ENCODE measurements around the gene IL1RL2.
A peak's percentile ranks its signal among the peaks of the same experiment; 100 is the strongest.

IL1RL2 gene

DNA sequence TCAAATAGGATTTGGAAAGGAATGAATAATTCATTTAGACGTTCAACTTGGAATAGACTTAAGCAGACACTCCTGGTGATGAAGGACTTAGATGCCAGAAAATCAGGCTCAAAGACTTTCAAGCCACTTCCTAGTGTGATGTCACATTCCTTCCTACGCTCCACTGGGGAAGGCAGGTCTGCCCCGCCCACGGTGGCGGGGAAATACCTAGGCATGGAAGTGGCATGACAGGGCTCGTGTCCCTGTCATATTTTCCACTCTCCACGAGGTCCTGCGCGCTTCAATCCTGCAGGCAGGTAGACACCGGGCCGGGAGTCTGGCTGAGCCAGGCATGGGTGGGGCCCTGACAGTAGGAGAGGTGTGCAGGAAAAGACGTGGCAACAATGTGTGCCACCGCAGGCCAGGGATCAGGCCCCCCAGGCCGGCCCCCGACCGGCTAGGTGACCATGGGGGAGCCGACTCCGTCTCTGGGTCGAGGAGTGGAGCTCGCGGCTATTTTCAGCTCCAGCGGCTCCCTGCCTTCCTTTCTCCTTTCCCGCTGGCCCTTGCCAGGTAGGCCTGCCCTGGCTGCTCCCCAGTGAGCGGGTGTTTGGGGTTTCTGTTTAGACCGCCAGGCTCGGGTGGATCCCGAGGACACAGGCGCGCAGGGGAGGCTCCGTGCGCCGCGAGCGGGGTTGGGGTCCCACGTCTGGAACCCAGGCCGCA is at the start of gene IL1RL2:
TSS of gene IL1RL2 (plus strand) at position 233 of the 705 bp plus-strand sequence. CDS start 845 bp downstream, outside the sequence.
- DNase-seq, result no peak

DNA sequence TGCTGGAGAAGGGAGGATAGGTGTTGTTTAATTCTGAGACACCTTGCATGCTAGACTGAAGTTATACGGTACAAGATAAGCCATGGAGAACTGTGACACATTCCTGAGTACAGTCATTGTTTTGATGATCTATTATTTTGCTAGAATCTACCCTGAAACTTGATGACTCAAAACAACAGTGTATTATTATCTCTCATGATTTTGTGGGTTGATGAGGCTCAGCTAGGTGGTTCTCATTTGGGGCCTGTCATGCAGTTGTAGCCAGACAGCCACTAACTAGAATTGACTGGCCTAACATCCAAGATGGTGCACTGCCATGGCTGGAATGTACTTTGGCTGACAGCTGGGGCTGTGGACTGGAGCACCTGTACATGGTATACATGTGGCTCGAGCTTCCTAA is 49.7 kb upstream of the IL1RL2 start:
- peak; percentile 81 for DNase-seq

DNA sequence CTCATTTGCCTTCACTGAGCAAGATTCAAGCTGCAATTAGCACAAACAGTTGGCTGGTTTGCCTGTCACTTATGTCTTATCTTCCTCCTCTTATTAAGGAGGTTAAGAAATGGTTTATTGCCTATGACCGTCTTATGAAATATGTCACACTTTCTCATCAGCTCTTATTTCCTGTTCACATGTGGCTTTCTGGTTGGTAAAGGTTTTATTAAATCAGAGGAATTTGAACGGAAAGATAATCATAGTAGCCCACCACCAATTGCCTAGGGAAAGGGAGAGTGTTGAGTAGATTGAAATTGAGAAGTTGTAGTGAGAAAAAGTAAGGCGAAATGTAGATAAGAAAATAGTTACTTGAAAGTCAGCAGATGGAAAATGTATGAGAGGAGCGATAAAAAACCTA is 48.5 kb upstream of the IL1RL2 start:
- DNase-seq, result peak; percentile 59

DNA sequence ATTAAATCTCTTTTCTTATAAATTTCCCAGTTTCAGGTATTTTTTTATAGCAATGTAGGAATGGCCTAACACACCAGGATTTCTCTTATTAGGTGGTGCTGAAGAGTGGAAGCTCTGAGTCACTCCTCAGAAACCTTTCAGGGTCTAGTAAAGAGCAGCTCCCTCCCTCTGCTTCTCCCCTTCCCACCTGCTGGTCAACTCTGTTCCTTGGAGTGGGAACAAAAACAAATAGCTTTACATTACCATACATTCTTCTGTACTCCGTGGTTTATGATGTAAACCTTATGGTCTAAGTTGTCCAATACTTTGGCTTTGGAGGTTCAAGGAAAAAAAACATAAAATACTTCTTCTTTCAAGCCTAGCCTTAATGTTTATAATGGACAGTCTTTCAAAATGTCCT is 47.0 kb upstream of the IL1RL2 start:
- DNase-seq, result no peak

DNA sequence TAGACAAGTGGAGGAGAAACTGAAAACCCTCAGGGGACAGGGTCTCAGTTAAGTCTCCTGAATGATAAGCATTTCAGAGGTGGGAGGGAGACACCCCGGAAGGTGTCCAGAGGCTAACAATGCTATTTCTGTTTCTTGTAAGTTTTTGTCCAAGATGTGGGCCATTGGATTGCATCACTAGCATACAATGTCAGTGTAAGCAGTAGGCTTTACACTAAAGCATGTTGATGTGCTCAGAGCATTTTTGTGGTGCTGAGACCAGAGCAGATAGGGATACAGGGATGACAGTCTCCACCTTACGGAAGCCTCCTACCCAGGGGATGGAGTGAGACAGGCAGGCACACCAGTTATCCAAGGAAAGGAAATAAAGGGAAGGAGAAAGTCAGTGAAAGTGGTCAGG is 46.4 kb upstream of the IL1RL2 start:
- DNase-seq, result no peak

DNA sequence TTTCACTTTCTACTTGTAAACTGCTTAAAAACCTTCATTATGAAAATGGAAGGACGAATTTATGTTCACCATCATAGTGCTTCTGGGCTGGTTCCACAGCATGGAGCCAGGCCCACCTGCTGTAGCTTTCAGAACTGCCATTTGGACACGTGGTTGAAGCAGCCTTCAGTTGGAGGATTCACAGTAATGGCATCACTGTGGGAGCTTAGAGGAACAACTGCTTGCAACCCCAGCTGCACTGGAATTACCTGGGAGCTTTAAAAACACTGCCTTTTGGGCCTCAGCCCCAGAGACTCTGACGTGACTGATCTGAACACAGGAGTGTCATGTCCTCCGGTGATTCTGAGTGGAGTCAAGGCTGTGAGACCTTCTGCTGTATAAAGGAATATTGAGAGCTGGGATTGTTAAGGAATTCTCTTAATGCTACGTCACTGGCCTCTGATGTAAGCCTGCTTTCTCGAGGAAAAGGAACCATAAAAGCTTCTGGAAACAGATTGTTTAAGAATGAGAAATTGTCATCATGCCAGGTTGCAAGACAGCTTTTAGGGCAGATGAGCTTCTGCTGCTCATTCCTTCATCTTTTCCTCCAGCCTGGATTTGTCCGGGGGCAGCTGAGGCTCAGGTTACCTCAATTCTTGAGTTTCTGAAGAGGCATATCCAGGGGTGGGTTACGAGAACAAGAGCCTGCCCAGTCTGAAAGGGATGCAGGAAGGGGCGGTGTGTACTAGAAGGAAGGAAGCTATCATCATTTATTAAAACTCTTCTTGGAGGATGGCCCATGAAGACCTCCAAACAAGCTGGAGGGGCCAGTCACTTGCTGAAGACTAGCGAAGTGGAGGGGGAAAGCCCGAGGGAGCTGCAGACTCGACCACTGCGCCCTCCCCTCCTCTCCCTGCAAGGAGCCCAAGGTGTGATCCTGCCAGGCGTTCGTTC is 45.5 kb upstream of the IL1RL2 start:
- DNase-seq, result no peak

DNA sequence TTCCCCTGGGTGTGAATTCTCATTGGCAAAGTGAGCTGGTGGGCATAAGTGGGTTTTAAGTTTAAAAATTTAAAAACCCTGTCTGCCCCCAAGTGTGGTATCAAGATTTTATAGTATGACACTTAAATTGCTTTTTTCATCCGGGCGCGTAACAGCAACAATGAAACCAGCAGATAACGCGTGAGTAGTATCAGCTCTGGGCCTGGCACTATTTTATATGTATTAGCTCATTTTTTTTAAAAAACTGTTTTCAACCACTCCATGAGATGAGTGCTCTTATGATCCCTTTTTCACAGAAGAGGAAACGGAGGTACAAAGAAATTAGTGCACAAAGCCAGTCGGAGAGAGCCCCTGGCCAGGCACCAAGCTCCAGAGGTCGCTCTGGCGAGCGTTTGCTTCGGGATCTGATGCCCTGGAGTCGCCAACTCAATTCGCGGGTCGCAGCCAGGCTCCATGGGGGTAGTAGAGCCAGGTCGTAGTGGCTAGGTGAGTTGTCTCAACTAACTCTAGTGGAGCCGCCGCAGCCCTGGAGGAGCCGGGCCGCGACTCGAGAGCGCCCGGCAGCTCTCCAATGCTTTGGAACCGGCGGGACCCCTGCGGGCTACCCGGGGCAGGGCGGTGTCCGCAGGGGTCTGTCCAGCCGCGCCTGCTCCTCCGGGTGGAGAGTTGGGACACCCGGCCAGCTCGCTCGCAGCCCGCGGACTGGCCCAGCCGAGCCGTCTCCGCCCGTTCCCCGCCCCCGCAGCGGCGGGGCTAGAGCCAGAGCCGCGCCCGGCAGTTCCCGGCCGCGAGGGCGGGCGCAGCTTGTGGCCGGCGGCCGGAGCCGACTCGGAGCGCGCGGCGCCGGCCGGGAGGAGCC is 44.6 kb upstream of the IL1RL2 start, which contains the start of gene IL1R1:
TSS of gene IL1R1 (plus strand) at position 777 of the 859 bp plus-strand sequence. CDS start 14,979 bp downstream, outside the sequence.
- peak; percentile 35 for DNase-seq

DNA sequence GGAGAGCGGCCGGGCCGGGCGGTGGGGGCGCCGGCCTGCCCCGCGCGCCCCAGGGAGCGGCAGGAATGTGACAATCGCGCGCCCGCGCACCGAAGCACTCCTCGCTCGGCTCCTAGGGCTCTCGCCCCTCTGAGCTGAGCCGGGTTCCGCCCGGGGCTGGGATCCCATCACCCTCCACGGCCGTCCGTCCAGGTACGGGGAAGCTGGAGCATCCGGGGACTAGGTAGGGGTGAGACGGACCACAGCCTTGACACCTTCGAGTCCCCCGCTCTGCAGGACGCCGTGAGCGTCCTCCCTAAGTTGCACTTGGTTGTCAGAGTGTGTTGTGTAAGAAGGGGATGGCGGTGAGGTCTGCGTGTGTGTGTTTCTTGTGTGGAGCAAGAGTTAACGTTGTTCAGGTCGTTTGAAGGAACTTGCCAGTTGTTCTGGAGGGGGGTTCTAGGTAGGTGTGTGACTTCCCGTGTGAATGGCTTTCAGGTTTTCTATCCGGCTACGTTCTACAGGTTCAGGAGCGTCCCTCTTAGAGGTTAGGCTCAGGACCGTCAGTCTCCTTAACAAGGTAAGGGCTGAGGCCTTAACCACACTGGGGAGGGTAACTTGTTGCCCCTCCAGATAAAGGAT is 43.9 kb upstream of the IL1RL2 start:
- peak; percentile 15 for DNase-seq

DNA sequence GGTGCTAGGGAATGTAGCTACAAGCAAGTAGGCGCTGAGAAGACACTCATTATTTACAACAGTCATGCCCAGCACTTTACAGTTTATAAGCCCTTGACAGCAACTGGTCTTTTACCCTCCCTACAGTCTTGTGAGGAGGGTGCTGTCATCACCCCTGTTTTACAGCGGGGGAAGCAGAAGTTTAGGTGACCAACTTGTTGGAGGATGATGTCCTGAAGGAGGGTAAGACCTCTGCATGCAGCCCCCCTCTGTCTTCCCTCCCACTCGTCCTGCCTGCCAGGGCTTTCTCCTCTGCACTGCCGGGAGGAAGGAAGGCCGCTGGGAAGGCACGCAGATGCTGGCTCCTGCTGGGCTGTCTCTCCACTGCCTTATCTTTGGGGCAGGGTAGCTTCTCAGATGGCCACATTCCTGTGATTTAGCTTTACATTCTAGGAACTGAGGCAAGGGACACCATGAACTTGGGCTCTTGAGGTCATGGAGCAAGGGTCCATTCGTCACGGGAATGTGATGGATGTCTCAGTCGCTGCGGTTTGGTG is 43.3 kb upstream of the IL1RL2 start:
- no peak for DNase-seq

DNA sequence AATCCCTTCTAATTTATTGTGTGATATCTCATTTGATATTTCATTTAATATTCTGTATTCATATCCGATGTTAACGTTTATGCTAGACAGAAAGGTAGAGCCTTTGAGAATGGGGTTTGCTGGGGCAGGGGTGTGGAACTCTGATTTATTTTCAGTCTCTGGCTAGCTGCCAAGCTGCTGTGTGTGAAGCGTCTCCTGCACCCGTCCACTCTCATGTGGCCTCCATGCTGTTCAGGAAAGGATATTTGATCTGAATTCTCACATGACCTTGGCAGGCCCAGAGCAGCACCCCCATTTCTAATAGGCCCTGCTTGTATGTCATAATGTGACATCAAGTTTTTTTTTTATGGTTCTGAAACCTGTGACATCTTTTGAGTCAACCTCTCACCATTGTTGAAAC is 42.7 kb upstream of the IL1RL2 start:
- no peak for DNase-seq

DNA sequence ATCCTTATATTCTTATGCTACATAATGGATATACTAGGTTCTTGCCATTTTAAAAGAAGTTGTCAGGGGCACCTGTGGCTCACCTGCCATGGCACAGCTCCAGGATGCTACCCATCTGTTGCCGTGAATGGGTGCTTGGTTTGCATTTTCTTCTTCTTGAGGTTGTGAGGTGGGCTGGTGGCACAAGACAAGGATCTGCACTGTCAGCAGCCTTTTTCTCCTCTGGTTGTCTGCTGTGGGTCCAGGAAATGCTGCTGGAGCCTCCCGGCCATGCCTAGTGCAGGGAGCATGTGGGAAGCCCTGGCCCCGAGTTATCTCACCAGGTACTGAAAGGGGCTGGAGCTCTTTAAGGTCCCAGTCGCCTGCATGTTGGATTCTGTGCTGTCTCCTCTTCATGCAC is 41.7 kb upstream of the IL1RL2 start:
- DNase-seq, result no peak

DNA sequence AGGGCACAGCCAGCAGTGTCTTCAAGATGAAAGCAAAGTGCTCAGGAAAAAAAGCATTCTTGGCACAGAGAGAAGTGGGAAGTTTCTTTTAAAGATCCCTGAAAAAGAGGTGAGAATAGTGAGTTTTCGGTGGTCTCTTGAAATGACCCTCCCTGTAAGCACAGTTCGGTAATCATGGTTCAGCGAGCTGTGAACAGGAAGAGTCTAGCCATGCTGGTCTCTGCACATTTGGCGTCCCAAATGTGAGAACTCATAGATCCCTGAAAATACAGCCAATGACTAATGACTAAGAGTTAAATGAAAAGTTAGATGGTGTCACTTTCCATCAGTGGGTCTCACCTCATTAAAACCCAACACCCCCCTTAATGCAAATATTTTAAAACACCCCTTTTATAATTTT is 40.9 kb upstream of the IL1RL2 start:
- no peak for DNase-seq

DNA sequence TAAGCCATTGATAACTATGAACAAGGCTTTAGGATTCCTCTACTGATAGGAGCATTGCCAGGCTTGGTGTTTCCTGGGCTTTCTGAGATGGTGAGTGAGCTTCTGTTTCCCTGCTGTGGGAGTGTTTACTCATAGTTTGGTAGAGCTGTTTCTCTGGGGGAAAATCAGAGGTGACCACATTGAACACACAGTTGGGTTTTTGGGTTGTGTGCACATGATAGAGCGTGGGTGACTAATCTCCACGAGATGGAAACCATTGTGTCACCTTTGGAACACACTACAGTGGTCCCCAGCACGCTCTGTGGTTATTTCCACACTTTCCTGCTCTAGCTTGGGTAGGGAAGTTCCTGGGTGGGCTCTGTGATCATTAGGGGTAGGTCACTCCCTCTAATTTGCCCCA is 38.9 kb upstream of the IL1RL2 start:
- DNase-seq, result peak; percentile 60

DNA sequence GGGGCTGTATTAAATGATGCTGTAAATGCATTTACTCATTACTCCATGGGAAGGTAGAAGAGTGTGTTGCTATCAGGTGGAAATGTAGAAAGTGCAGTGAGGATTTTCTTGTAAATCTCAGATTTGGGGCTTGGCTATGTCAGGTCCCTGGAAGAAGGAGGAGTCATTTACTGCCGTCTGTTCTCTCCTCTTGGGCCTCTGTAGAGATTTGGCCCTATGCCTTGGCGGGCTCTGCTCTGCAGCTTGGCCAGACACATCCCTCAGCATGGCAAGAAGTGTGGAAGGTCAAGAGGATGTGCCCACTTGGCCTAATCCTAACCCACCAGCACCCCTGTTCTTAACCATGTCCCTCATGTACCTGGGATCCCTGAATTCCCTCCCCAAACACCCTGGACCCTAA is 37.6 kb upstream of the IL1RL2 start:
- DNase-seq, result no peak

DNA sequence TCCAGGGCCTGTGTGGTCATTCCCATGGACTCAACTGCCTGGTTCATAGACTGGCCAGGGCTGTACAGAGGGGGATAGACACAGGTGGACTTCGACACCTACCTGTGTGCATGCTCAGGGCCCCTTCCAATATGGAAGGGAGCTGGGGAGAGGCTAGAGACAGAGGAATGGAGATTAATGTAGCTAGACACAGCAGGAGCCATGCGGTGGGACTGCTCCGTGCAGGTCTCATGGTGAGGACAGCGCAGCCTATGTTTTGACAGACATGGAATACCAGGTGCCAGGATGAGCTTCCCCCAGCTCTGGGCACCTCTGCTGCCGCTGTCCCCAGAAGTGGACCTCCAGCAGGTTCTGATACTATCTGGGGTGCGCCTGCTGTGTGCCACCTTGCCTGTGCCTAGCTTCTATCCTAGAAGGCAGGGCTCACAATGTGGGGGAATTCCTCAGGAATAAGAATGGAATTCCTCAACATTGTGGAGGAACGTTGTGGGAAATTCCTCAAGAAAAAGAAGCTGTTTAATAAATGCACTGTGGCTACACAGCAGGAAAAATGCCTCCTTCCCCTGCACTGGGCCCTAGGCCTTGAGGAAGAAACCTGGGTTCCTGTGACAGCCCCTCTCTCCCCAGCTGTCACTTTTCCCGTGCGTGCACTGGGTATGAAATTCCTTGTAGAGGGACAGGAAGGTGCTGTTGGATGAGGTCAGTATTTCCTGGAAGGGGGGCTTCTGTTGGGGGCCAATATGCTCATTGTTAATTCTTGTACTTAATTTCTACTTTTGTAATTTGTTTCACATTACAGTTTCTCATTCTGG is 37.0 kb upstream of the IL1RL2 start:
- no peak for DNase-seq

DNA sequence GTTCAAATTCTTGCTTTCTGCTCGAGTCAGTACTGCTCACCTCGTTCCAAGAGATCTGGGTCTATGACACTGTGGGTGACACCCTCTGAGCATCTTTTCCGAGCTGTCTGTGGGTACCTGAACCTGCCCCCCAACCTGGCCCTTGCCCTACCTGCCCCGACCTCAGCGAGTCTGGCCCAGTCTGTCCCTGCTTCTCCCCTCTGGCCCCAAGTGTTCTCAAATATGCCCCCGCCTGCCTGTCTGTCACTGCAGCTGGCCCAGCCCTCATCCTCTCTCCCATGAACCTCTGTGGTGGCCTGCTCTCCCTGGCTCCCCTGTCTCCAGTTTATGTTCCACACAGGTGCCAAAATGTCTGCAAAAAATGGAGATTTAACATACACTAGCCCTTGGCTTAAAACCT is 32.5 kb upstream of the IL1RL2 start:
- no peak for DNase-seq

DNA sequence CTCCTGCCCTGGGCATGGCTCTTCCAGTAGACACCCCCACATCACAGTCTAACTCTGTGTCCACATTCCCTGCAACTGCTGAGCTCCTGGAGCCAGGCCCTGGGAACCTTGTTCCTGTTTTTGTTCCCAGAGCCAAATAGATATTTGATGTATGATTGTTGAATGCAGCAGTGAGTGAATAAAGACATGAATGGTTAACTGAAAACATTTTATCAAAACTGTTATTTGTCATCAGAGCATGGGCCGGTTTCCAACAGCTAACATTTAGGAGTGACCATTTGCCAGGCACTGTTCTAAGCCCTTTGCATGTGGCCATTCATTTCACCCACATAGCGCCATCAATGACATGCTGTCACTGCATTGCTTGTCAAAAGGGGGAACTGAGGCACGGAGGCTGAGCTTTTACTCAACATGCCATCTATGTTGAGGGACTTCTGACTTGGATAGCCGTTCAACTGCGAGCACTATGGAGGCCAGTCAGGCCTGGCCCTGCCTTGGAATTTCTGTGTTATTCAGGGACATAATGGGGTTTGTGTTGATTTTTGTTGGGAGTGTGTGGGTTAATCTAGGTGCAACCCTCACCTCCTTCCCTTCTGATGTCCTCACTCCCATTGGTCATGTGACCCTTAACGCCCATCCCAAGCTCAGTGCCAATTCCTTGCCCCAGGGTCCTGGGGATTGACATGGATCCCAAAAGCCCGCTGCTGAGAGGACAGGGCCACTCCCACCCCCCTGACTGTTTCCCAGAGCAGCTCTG is 31.7 kb upstream of the IL1RL2 start:
- DNase-seq, result no peak

DNA sequence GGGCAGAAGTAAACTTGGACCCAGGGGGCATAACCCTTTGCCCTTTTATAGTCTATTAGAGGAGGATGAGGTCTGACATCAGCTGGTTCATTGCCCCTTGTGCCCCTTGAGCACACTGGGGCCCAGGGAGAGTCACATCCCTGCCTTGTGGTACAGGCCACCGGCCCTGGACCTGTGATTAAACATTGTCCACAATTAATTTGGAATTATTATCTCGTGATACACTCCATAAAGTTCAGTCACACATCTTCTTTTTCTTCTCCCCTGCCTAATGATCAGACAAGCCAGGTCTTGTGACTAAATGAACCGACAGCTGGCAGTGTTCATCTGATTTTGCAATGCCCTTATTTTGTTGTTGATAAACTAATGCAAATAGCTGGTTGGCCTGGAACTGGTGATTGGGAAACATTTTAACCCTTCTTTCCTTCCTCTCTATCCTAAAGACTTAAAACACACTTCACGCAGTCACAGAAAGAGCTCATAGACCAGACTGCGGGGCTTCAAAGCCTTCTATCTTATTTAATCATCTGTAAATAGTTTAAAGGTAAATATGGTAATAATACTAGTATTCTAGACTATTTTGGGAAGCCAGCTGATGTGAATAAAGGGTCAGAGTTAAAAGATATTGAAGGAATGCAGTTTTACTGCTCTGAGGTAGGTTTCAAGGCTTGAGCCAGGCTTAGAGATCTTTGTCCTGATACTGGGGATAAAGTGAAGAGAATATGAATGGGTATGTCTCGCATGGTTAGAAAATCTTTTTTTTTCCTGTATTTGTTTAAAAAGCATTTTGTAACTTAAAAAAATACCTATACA is 30.9 kb upstream of the IL1RL2 start:
- no peak for DNase-seq

DNA sequence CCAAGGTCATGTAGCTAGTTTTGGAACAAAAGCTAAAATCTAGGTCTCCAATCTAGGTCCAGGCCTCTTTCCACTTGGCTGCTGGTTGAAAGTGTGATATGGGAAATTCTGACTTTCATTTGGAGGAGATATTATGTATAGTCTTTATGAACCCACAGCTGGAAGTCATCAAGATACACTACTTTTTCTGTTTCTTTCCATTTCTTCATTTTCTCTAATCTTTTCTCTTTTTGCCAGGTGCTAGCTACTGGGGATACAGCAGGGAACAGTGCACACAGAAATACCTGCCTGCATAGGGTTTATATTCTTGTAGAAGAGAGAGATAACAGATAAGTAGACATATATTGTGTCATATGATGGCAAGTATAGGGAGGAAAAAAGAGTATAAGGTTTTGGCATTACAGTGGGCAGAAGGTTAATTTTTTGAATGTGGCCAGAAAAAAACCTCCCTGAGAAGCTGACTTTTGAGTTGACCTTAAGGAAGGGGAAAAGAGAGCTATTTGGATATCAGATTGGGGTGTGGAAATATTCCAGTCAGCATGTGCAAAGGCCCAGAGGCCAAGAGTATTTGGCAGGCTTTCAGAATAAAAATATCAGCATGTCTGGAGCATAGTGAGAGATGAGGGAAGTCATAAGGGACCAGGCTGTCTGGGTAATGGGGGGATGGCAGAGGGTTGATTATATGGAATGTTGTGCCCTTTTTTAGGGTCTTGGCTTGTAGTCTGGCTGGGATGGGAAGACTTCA is 28.6 kb upstream of the IL1RL2 start:
- DNase-seq, result no peak
